Measurements from ENCODE around the gene LARP1B. TPM values are rescaled to one million over a fixed set of nuclear protein-coding genes. Genes with fewer than 3 reads are reported as not detected.

The LARP1B gene
- total and polyA plus RNA-seq, 10 donors, result 3.7 to 17.8 (median 10.8) TPM

GRCh38 chr4:128241019-128241418, 179.9 kb downstream of the LARP1B start:
- no peak for TF ChIP-seq CTCF (IDR thresholded peaks at IDR 0.05 in 8 of 11, conservative IDR thresholded peaks at IDR 0.05 in 3 of 11)
- no peak for TF ChIP-seq POLR2AphosphoS5 (IDR thresholded peaks at IDR 0.05)
- TF ChIP-seq POLR2A (IDR thresholded peaks at IDR 0.05), result no peak
- Histone ChIP-seq H3K27ac (no peak overlapping the region), H3K4me3 (no peak overlapping the region), H3K4me1 (no peaks in the 10 kb centered on the region), H3K27me3 (replicated peaks in 1 of 7) (no peaks in the 10 kb centered on the region), H3K9me3 (no peaks in the 10 kb centered on the region), H3K36me3 (no peaks in the 10 kb centered on the region)
- 87 to 95% (median 91%) methylated on average over 3 of the region's 3 CpGs for WGBS, 5 donors
- DNase-seq, result no peak
- intact Hi-C loops (cut with DNase I; ENCODE audit: low total_unique reads), result no loop called here

- intact Hi-C loops (cut with DNase I; ENCODE audit: low total_unique reads), result no loop called here
- Histone ChIP-seq H3K4me1 (no peaks in the 10 kb centered on the region), H3K4me3 (no peak overlapping the region), H3K9me3 (peaks cover 0 to 3% (median 0%) of the 10 kb centered on the region in 8 donors), H3K27me3 (replicated peaks in 1 of 7) (no peaks in the 10 kb centered on the region), H3K27ac (no peak overlapping the region), H3K36me3 (no peaks in the 10 kb centered on the region)
- WGBS, 5 donors, result 65 to 83% (median 77%) methylated on average over 3 of the region's 3 CpGs
- no peak for DNase-seq
- TF ChIP-seq POLR2A (IDR thresholded peaks at IDR 0.05) (no peak), CTCF (IDR thresholded peaks at IDR 0.05 in 8 of 11, conservative IDR thresholded peaks at IDR 0.05 in 3 of 11) (no peak), POLR2AphosphoS5 (IDR thresholded peaks at IDR 0.05) (no peak)
Measured at GRCh38 chr4:128241425-128241913, 180.4 kb downstream of the LARP1B start.

GRCh38 chr4:128241981-128242380, 180.9 kb downstream of the LARP1B start:
- WGBS, 5 donors, result 89 to 95% (median 92%) methylated on average over 3 of the region's 3 CpGs

GRCh38 chr4:128242601-128243000, 181.5 kb downstream of the LARP1B start:
- H3K9me3 ChIP-seq, result peaks cover 0 to 13% (median 4%) of the 10 kb centered on the region in 8 donors
- H3K4me3 ChIP-seq, result no peak overlapping the region
- no peak overlapping the region for H3K27ac ChIP-seq
- intact Hi-C loops (cut with DNase I; ENCODE audit: low total_unique reads), result no loop called here
- no peak for DNase-seq
- no peaks in the 10 kb centered on the region for H3K36me3 ChIP-seq
- H3K27me3 ChIP-seq (replicated peaks in 1 of 7), result no peaks in the 10 kb centered on the region
- no peaks in the 10 kb centered on the region for H3K4me1 ChIP-seq
- 85 to 93% (median 89%) methylated on average over 4 of the region's 4 CpGs for WGBS, 5 donors
- TF ChIP-seq CTCF (IDR thresholded peaks at IDR 0.05 in 8 of 11, conservative IDR thresholded peaks at IDR 0.05 in 3 of 11), result no peak
- TF ChIP-seq POLR2A (IDR thresholded peaks at IDR 0.05), result no peak
- no peak for TF ChIP-seq POLR2AphosphoS5 (IDR thresholded peaks at IDR 0.05)

More at GRCh38 chr4:128241981-128242380, 180.9 kb downstream of the LARP1B start:
- Histone ChIP-seq H3K9me3 (peaks cover 0 to 7% (median 0%) of the 10 kb centered on the region in 8 donors), H3K27ac (no peak overlapping the region), H3K4me3 (no peak overlapping the region), H3K4me1 (no peaks in the 10 kb centered on the region), H3K27me3 (replicated peaks in 1 of 7) (no peaks in the 10 kb centered on the region), H3K36me3 (no peaks in the 10 kb centered on the region)
- no peak for DNase-seq
- intact Hi-C loops (cut with DNase I; ENCODE audit: low total_unique reads), result no loop called here
- TF ChIP-seq POLR2A (IDR thresholded peaks at IDR 0.05) (no peak), POLR2AphosphoS5 (IDR thresholded peaks at IDR 0.05) (no peak), CTCF (IDR thresholded peaks at IDR 0.05 in 8 of 11, conservative IDR thresholded peaks at IDR 0.05 in 3 of 11) (no peak)

All from spleen (tissue), 11 donors.